ENCODE data around the gene AZI2. TPM values are rescaled to one million over a fixed set of nuclear protein-coding genes. Genes with fewer than 3 reads are reported as not detected.
A peak's percentile ranks its signal among the peaks of the same experiment; 100 is the strongest.

AZI2 gene
- total and polyA plus RNA-seq, 9 of the 15 experiments (the other 6 are each of a cell fraction or from before 2014, with no cell fraction given) = 28.5 to 96.3 (median 70.2) TPM

DNA sequence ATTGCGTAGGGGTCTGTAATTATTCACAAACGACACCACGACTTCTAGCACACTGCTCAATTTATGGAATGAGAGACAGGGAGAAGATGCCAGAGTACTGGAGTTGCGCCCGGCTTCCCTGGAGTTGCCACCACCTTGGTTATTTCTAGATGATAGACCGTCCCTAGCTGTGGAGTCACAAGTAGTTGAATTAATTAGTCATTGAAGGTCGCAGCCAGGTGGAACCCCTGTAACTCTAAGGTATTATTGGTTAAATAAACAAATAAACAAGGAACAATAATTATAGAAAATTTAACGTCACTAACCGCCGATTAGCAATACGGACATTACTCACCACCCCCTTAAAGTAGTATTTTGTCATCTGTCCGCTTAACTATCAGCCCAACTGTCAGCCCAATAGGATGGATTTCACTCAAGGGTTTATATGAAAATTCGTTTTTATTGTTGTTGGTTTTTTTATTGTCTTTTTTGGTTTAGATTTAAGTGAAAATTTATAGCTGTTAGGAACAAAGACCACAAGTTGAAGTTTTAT is 911 bp upstream of the AZI2 start (continued):
- TF ChIP-seq ZBTB40 (IDR thresholded peaks at IDR 0.05) (no peak), ZBTB40 (CRISPR knock-in tag; IDR thresholded peaks at IDR 0.05) (0 out of 2 replicates have a peak, but pooled peaks have one; percentile 24), BRD9 (IDR thresholded peaks at IDR 0.05; ENCODE audit: low read depth, partially characterized antibody) (peak; percentile 40), MIER1 (IDR thresholded peaks at IDR 0.05; ENCODE audit: low read depth) (no peak), ZNF507 (tag; conservative IDR thresholded peaks at IDR 0.05) (no peak), ELK1 (CRISPR knock-in tag; IDR thresholded peaks at IDR 0.05) (no peak), GTF2F1 (IDR thresholded peaks at IDR 0.05; ENCODE audit: low read depth, low read length) (no peak), TBP (optimal IDR thresholded peaks at IDR 0.05; ENCODE audit: low read depth, low read length) (no peak), TOE1 (IDR thresholded peaks at IDR 0.05; ENCODE audit: borderline replicate concordance) (no peak), TOE1 (CRISPR knock-in tag; IDR thresholded peaks at IDR 0.05; ENCODE audit: borderline replicate concordance, low read depth) (no peak), HDAC3 (IDR thresholded peaks at IDR 0.05; ENCODE audit: borderline replicate concordance, partially characterized antibody) (peak; percentile 32), FOXJ2 (tag; IDR thresholded peaks at IDR 0.05) (0 out of 2 replicates have a peak, but pooled peaks have one; percentile 13), XRCC5 (IDR thresholded peaks at IDR 0.05; ENCODE audit: low read depth, low read length) (0 out of 2 replicates have a peak, but pooled peaks have one; percentile 6), SMARCC2 (IDR thresholded peaks at IDR 0.05; ENCODE audit: low read depth) (0 out of 2 replicates have a peak, but pooled peaks have one; percentile 19)
- TF ChIP-seq, protein P1, sequence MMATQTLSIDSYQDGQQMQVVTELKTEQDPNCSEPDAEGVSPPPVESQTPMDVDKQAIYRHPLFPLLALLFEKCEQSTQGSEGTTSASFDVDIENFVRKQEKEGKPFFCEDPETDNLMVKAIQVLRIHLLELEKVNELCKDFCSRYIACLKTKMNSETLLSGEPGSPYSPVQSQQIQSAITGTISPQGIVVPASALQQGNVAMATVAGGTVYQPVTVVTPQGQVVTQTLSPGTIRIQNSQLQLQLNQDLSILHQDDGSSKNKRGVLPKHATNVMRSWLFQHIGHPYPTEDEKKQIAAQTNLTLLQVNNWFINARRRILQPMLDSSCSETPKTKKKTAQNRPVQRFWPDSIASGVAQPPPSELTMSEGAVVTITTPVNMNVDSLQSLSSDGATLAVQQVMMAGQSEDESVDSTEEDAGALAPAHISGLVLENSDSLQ (IDR thresholded peaks at IDR 0.05) = peak; percentile 49; the same call in 1 of the 2 replicates
- TF ChIP-seq, protein P2, sequence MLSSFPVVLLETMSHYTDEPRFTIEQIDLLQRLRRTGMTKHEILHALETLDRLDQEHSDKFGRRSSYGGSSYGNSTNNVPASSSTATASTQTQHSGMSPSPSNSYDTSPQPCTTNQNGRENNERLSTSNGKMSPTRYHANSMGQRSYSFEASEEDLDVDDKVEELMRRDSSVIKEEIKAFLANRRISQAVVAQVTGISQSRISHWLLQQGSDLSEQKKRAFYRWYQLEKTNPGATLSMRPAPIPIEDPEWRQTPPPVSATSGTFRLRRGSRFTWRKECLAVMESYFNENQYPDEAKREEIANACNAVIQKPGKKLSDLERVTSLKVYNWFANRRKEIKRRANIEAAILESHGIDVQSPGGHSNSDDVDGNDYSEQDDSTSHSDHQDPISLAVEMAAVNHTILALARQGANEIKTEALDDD (IDR thresholded peaks at IDR 0.05) = peak; percentile 83

Measured in K562 (cell line).